Caco-2 (cell line): Measurements from ENCODE around the gene BMP7. TPM values are rescaled to one million over a fixed set of nuclear protein-coding genes. Genes with fewer than 3 reads are reported as not detected.

Source experiments
- BruUV-seq: library from RNA; stranded (reverse); fragments of 400-500 nt; replicated peaks from 2 replicates; lab custom pipeline; 2021; lab: Mats Ljungman, UMichigan
- CTCF ChIA-PET: fragments of 300-600 bp; sonication (Branson Sonifier 250); formaldehyde crosslinking; loops from one replicate; lab custom pipeline; 2022; ENCODE audit warnings: antibody characterized with exemption; lab: Charles Lee
- POLR2A ChIA-PET: fragments of 300-600 bp; sonication (Branson Sonifier 250); formaldehyde crosslinking; loops from one replicate; lab custom pipeline; 2022; ENCODE audit warnings: antibody characterized with exemption; lab: Charles Lee
- DNase-seq, 2 experiments: peaks; one replicate each; pipeline versions ENCODE4 v3.0.0 to v3.0.0-alpha.2; 2020 to 2022
- H3K27me3 ChIP-seq: replicated peaks from 2 replicates; pipeline ENCODE4 v1.6.0; 2011; ENCODE audit warnings: low read length; ENCODE audit not compliant: control insufficient read depth, insufficient read depth
- H3K36me3 ChIP-seq: 2 replicates; pipeline ENCODE4 v1.5.1; 2011; ENCODE audit warnings: low read length; ENCODE audit not compliant: control insufficient read depth, insufficient read depth
- H3K4me1 ChIP-seq: fragments of 250-450 bp; sonication (Bioruptor Pico); 2 replicates; pipeline ENCODE4 v1.5.1; 2020; ENCODE audit warnings: mild to moderate bottlenecking
- H3K4me3 ChIP-seq: 2 replicates; pipeline ENCODE4 v1.5.1; 2011; ENCODE audit warnings: low read depth, mild to moderate bottlenecking, control low read depth, low read length
- H3K9me3 ChIP-seq: fragments of 250-450 bp; sonication (Bioruptor Pico); 2 replicates; pipeline ENCODE4 v1.5.1; 2020; ENCODE audit warnings: mild to moderate bottlenecking, moderate library complexity
- H3K27ac Mint-ChIP-seq: one replicate; pipeline ENCODE4 v1.8.0; 2022; ENCODE audit warnings: mixed read lengths; ENCODE audit not compliant: unreplicated experiment
- H3K27me3 Mint-ChIP-seq: one replicate; pipeline ENCODE4 v1.8.0; 2022; ENCODE audit warnings: mixed read lengths; ENCODE audit not compliant: insufficient read depth, unreplicated experiment
- H3K36me3 Mint-ChIP-seq: one replicate; pipeline ENCODE4 v1.8.0; 2022; ENCODE audit warnings: mild to moderate bottlenecking, mixed read lengths; ENCODE audit not compliant: insufficient read depth, unreplicated experiment
- H3K4me1 Mint-ChIP-seq: one replicate; pipeline ENCODE4 v1.8.0; 2022; ENCODE audit warnings: low read depth, mixed read lengths; ENCODE audit not compliant: unreplicated experiment
- H3K4me3 Mint-ChIP-seq: one replicate; pipeline ENCODE4 v1.8.0; 2022; ENCODE audit warnings: mild to moderate bottlenecking, moderate library complexity, mixed read lengths; ENCODE audit not compliant: unreplicated experiment
- H3K9me3 Mint-ChIP-seq: one replicate; pipeline ENCODE4 v1.8.0; 2022; ENCODE audit warnings: mixed read lengths; ENCODE audit not compliant: unreplicated experiment
- intact Hi-C: fragments of 100-400 bp; cut with micrococcal nuclease; formaldehyde crosslinking; loops from one replicate; pipeline ENCODE4 v1.10.0; 2022; ENCODE audit not compliant: unreplicated experiment
- total RNA-seq: library from RNA; stranded (reverse); gene quantifications from 2 replicates; pipeline ENCODE4 v1.2.3, GENCODE V29; 2022
- TF ChIP-seq, protein P1 (sequence below), 2 experiments: fragments of 200-600 bp in 1 of 2; IDR thresholded peaks; 1 replicate in 1 of 2; 2 replicates in 1 of 2; pipeline versions ENCODE4 v1.5.1 to v1.8.0; 2011 to 2022; ENCODE audit warnings: antibody characterized with exemption in 1 of 2, control low read depth in 1 of 2, inconsistent platforms in 1 of 2, low read depth in 1 of 2, low read length in 1 of 2, mild to moderate bottlenecking in 1 of 2, moderate library complexity in 1 of 2; ENCODE audit not compliant: insufficient read depth in 1 of 2, severe bottlenecking in 1 of 2, unreplicated experiment in 1 of 2

Gene BMP7
- total RNA-seq, 1 experiment from 2014 or later, result 317 TPM

DNA sequence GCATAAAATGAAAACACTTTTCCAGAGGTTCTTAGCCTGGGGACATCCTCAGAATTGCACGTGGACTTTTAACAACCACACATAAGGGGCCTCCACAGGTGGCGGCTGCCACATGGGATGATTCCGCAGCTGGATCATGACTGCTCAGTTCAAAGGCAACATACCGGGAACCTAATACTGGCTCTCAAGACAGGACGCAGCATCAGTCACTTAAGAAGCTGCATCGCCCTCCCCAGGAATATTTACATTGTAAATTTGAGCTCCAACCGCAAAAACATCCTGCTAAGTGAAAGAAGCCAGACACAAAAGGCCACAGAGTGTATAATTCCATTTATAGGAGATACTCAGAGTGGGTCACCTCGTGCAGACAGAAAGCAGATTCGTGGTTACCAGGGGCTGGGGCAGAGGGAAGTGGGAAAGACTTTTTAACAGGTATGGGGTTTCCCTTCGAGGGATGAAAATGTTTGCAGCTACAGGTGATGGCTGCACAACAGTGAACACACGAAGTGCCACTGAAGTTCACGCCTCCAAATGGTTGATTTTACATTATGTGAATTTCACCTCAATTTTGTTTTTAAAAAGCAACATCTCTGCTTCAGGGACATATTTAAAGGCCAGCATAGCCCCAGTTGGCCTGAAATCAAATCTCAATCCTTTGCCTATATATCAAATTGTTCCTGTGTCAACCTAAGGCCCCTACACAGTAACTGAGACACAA, 141.5 kb downstream of the BMP7 start:
- H3K4me3 Mint-ChIP-seq, result no peak overlapping the region
- ChIA-PET POLR2A (interaction anchor here (0.5 kb wide), 1 partner anchor 9 kb away, joined by 3 read pairs; no protein-coding TSS in a partner anchor), CTCF (no interaction called here)
- no peaks in the 10 kb centered on the region for H3K36me3 ChIP-seq
- peaks cover 3% of the 10 kb centered on the region for H3K27me3 Mint-ChIP-seq
- H3K36me3 Mint-ChIP-seq, result no peaks in the 10 kb centered on the region
- no peak overlapping the region for H3K27ac Mint-ChIP-seq
- DNase-seq, result no peak
- no TSS peak for BruUV-seq
- no peaks in the 10 kb centered on the region for H3K9me3 Mint-ChIP-seq
- TF ChIP-seq, protein P1, sequence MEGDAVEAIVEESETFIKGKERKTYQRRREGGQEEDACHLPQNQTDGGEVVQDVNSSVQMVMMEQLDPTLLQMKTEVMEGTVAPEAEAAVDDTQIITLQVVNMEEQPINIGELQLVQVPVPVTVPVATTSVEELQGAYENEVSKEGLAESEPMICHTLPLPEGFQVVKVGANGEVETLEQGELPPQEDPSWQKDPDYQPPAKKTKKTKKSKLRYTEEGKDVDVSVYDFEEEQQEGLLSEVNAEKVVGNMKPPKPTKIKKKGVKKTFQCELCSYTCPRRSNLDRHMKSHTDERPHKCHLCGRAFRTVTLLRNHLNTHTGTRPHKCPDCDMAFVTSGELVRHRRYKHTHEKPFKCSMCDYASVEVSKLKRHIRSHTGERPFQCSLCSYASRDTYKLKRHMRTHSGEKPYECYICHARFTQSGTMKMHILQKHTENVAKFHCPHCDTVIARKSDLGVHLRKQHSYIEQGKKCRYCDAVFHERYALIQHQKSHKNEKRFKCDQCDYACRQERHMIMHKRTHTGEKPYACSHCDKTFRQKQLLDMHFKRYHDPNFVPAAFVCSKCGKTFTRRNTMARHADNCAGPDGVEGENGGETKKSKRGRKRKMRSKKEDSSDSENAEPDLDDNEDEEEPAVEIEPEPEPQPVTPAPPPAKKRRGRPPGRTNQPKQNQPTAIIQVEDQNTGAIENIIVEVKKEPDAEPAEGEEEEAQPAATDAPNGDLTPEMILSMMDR (IDR thresholded peaks at IDR 0.05; ENCODE audit: insufficient read depth in 1 of 2, low read depth in 1 of 2, low read length in 1 of 2, severe bottlenecking in 1 of 2, unreplicated experiment in 1 of 2), result no peak
- no peaks in the 10 kb centered on the region for H3K27me3 ChIP-seq
- no peaks in the 10 kb centered on the region for H3K4me1 ChIP-seq
- H3K4me3 ChIP-seq, result no peak overlapping the region
- intact Hi-C loops, result no loop called here
- H3K4me1 Mint-ChIP-seq, result no peaks in the 10 kb centered on the region
- H3K9me3 ChIP-seq, result peaks cover 4% of the 10 kb centered on the region; the same call in 1 of the 2 replicates

DNA sequence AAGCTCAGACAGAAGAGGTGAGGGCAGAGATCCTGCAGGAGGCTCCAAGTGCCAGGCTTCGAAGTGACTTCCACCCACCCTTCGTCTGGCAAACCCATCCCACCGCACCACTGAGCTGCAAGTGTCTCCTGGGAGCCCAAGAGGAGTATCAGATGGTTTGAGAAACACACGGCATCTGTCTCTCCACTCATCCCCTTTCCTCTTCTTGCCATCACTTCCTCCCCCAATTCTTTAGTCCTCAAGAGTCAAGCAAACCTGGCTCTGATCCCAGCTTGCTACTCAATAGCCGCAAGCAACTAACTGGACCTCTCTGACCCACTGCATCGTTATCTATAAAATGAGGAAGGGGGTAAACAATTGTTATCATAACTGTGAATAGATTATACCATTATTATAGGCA, 142.1 kb downstream of the BMP7 start:
- BruUV-seq, result no TSS peak
- H3K36me3 Mint-ChIP-seq, result no peaks in the 10 kb centered on the region
- Histone ChIP-seq H3K27me3 (no peaks in the 10 kb centered on the region), H3K36me3 (no peaks in the 10 kb centered on the region), H3K9me3 (peaks cover 4% of the 10 kb centered on the region; the same call in 1 of the 2 replicates), H3K4me1 (no peaks in the 10 kb centered on the region), H3K4me3 (no peak overlapping the region)
- ChIA-PET CTCF (no interaction called here), POLR2A (no interaction called here)
- H3K27me3 Mint-ChIP-seq, result peaks cover 3% of the 10 kb centered on the region
- no peak for DNase-seq
- intact Hi-C loops, result no loop called here
- no peak overlapping the region for H3K4me3 Mint-ChIP-seq
- no peaks in the 10 kb centered on the region for H3K4me1 Mint-ChIP-seq
- TF ChIP-seq, protein P1 (IDR thresholded peaks at IDR 0.05; ENCODE audit: insufficient read depth in 1 of 2, low read depth in 1 of 2, low read length in 1 of 2, severe bottlenecking in 1 of 2, unreplicated experiment in 1 of 2), result no peak
- no peaks in the 10 kb centered on the region for H3K9me3 Mint-ChIP-seq
- no peak overlapping the region for H3K27ac Mint-ChIP-seq

DNA sequence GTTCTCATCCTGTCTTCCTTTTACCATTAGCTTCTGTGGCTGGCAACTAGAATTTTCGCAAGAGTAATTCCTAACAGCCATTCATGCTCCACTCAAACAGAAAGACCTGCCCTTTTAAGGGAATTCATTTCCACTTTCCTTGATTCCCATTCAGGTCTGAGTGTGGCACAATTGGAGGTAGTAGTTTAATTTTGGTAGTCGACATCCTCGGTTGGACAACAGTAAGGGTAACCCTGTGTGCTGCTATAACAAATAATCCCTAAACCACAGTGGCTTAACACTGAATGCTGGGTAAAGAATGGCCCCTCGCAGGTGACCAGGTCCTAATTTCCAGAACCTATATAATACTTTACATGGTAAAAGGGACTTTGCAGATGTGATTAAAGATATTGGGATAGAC, 142.9 kb downstream of the BMP7 start:
- no peaks in the 10 kb centered on the region for H3K27me3 ChIP-seq
- TF ChIP-seq, protein P1 (IDR thresholded peaks at IDR 0.05; ENCODE audit: insufficient read depth in 1 of 2, low read depth in 1 of 2, low read length in 1 of 2, severe bottlenecking in 1 of 2, unreplicated experiment in 1 of 2), result no peak
- BruUV-seq, result no TSS peak
- H3K9me3 Mint-ChIP-seq, result no peaks in the 10 kb centered on the region
- intact Hi-C loops, result no loop called here
- H3K4me1 Mint-ChIP-seq, result no peaks in the 10 kb centered on the region
- no peak overlapping the region for H3K4me3 ChIP-seq
- CTCF ChIA-PET, result no interaction called here
- H3K27ac Mint-ChIP-seq, result no peak overlapping the region
- no peak for DNase-seq
- H3K9me3 ChIP-seq, result peaks cover 7% of the 10 kb centered on the region
- no peaks in the 10 kb centered on the region for H3K36me3 Mint-ChIP-seq
- no peaks in the 10 kb centered on the region for H3K4me1 ChIP-seq
- H3K36me3 ChIP-seq, result no peaks in the 10 kb centered on the region
- POLR2A ChIA-PET, result no interaction called here
- H3K4me3 Mint-ChIP-seq, result no peak overlapping the region
- H3K27me3 Mint-ChIP-seq, result peaks cover 3% of the 10 kb centered on the region
